H1 (cell line): Measurements from ENCODE around the gene AAMP. TPM values are rescaled to one million over a fixed set of nuclear protein-coding genes. Genes with fewer than 3 reads are reported as not detected.

Experiments
- JUND ChIP-seq: IDR thresholded peaks from 2 replicates; pipeline ENCODE4 v1.6.1; 2011; ENCODE audit warnings: mild to moderate bottlenecking, improper control_type of control experiment, low read length
- POLR2AphosphoS5 ChIP-seq: IDR thresholded peaks from 2 replicates; pipeline ENCODE4 v1.6.1; 2011; ENCODE audit warnings: low read depth, low read length
- SRF ChIP-seq: IDR thresholded peaks from 2 replicates; pipeline ENCODE4 v1.6.1; 2011; ENCODE audit warnings: mild to moderate bottlenecking, low read depth, low read length, moderate library complexity
- TBP ChIP-seq: IDR thresholded peaks from 2 replicates; pipeline ENCODE4 v1.6.1; 2011; ENCODE audit warnings: low read depth, low read length, improper control_type of control experiment
- polyA plus RNA-seq, 7 experiments: library from polyadenylated mRNA; depleted of rRNA in 3 of 7; stranded (reverse) in 5 of 7; unstranded in 2 of 7; fragments of >200 nt in 5 of 7; fragments of 200-250 nt in 2 of 7; gene quantifications; 1 replicate in 5 of 7; 2 replicates in 1 of 7; 4 replicates in 1 of 7; pipeline versions ENCODE4 v1.2.1 to v1.2.3, GENCODE V29; 2011 to 2013; ENCODE audit warnings: missing spikeins in 2 of 7, mixed read lengths in 2 of 7
- total RNA-seq: library from RNA; stranded (reverse); fragmentation: NEBNext Ultra II Directional; extraction: Animal tissue kit (Norgen Biotek cat#: 25700); gene quantifications from 2 replicates; pipeline ENCODE4 v1.2.1, GENCODE V29; 2021
- TF ChIP-seq, protein P1 (sequence below): IDR thresholded peaks from 2 replicates; pipeline ENCODE4 v1.6.1; 2011; ENCODE audit warnings: low read length, improper control_type of control experiment

The AAMP gene
- total and polyA plus RNA-seq, 2 of the 8 experiments (the other 6 are each of a cell fraction or from before 2014, with no cell fraction given) = 119 to 125 TPM

DNA sequence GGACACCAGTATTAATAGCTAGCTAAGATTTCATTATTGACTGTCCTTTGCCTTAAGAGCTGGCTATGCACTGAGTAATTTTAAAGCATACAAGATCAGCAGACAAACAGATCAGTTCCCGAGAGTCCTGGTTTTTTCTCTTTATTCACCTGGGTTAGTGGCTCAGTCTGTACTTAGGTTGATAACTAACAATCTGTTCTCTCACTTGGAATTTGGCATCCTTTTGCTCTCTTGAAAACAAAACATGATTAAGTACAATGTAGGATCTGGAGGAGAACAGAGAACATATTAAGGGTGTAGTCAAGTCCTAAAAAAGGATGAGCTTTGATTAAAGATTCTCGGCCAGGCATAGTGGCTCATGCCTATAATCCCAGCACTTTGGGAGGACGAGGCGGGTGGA is 36.4 kb downstream of the AAMP start (continued):
- TF ChIP-seq, protein P1, sequence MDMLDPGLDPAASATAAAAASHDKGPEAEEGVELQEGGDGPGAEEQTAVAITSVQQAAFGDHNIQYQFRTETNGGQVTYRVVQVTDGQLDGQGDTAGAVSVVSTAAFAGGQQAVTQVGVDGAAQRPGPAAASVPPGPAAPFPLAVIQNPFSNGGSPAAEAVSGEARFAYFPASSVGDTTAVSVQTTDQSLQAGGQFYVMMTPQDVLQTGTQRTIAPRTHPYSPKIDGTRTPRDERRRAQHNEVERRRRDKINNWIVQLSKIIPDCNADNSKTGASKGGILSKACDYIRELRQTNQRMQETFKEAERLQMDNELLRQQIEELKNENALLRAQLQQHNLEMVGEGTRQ = no peak
- no peak for TF ChIP-seq TBP
- no peak for TF ChIP-seq JUND
- no peak for TF ChIP-seq POLR2AphosphoS5
- no peak for TF ChIP-seq SRF
- TF ChIP-seq, all 59 proteins: peak for 0
